HG03039 (cell line): ENCODE data around the gene SLC25A47.

Experiments
- ATAC-seq: cut with Tn5 transposase; IDR thresholded peaks from one replicate; pipeline ENCODE4 v1.9.1; 2021; ENCODE audit warnings: mild to moderate bottlenecking, moderate library complexity; ENCODE audit not compliant: unreplicated experiment

SLC25A47 gene

GRCh38 chr14:100322138-100322957 is 791 bp upstream of the SLC25A47 start:
- ATAC-seq = no peak

GRCh38 chr14:100323942-100324307 is 786 bp downstream of the SLC25A47 start:
- no peak for ATAC-seq

GRCh38 chr14:100325231-100325632 is 2.1 kb downstream of the SLC25A47 start:
- ATAC-seq = no peak

- ATAC-seq = no peak
Measured at GRCh38 chr14:100325958-100326357, 2.8 kb downstream of the SLC25A47 start.

- no peak for ATAC-seq
Measured at GRCh38 chr14:100327128-100327527, 4.0 kb downstream of the SLC25A47 start.

GRCh38 chr14:100328495-100329163 is 5.5 kb downstream of the SLC25A47 start:
- no peak for ATAC-seq

- no peak for ATAC-seq
Measured at GRCh38 chr14:100329233-100330006, 6.3 kb downstream of the SLC25A47 start.

- ATAC-seq = no peak
Measured at GRCh38 chr14:100330007-100330344, 6.8 kb downstream of the SLC25A47 start.

GRCh38 chr14:100330388-100330931 is 7.3 kb downstream of the SLC25A47 start:
- ATAC-seq = no peak

- no peak for ATAC-seq
Measured at GRCh38 chr14:100332071-100332639, 9.0 kb downstream of the SLC25A47 start.

- ATAC-seq = no peak
Measured at GRCh38 chr14:100332797-100333196, 9.7 kb downstream of the SLC25A47 start.

- ATAC-seq = no peak
Measured at GRCh38 chr14:100333311-100333710, 10.2 kb downstream of the SLC25A47 start.

GRCh38 chr14:100333827-100334226 is 10.7 kb downstream of the SLC25A47 start:
- ATAC-seq = no peak

GRCh38 chr14:100334904-100335303 is 11.8 kb downstream of the SLC25A47 start:
- ATAC-seq = no peak

GRCh38 chr14:100336618-100337530 is 13.7 kb downstream of the SLC25A47 start:
- no peak for ATAC-seq

- no peak for ATAC-seq
Measured at GRCh38 chr14:100339766-100340422, 16.8 kb downstream of the SLC25A47 start.

- no peak for ATAC-seq
Measured at GRCh38 chr14:100340423-100340813, 17.3 kb downstream of the SLC25A47 start.

- ATAC-seq = peak; percentile 50
Measured at GRCh38 chr14:100341301-100342031, 18.3 kb downstream of the SLC25A47 start.

- ATAC-seq = no peak
Measured at GRCh38 chr14:100342195-100342594, 19.1 kb downstream of the SLC25A47 start.
